Measurements from ENCODE around the gene DCLK1. TPM values are rescaled to one million over a fixed set of nuclear protein-coding genes. Genes with fewer than 3 reads are reported as not detected.

The DCLK1 gene
- total RNA-seq, 1 experiment from 2014 or later = not detected

DNA sequence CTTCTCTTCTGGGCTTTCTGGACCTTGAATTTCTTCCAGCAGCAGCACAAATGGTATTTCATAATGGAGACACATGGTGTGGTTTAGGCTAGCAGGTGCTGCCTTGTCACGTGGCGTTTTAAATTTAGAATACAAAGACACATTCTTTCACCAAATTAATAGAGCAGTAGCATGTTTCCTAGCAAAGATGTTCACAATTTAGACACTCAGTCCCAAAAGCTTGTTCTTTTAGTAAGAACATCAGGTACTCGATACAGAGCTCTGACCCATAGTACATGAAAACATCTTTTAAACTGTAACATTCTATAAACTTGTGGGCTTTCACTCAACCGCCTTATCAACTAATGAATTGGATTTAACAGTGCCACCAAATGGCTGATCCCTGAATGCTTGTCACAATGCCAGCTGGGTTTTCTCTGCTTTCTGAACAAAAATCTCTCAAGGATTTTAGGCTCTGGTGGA lies 290.1 kb downstream of the DCLK1 start:
- in situ Hi-C loops (cut with HindIII; ENCODE audit: low pct_unique_long_range_greater_than_20kb, low sequenced_read_pairs) = no loop called here
- no peaks in the 10 kb centered on the region for H3K9me3 ChIP-seq (ENCODE audit: control insufficient read depth, insufficient read depth, low read depth, low read length)
- no peak overlapping the region for H3K4me3 ChIP-seq (ENCODE audit: low read depth in 2 of 2, low read length in 2 of 2)
- no TSS peak for BruUV-seq (replicated peaks)
- CTCF ChIA-PET = no interaction called here
- no peak overlapping the region for H3K27ac ChIP-seq (ENCODE audit: low read length)
- no peak for DNase-seq (ENCODE audit: low read depth, low spot score)
- POLR2A ChIA-PET = no interaction called here
- no peaks in the 10 kb centered on the region for H3K27me3 ChIP-seq (ENCODE audit: control insufficient read depth, insufficient read depth, low read length)
- H3K4me1 ChIP-seq (ENCODE audit: control insufficient read depth, insufficient read depth, low read length) = no peaks in the 10 kb centered on the region
- no peaks in the 10 kb centered on the region for H3K36me3 ChIP-seq (ENCODE audit: control insufficient read depth, insufficient read depth, low read length)
- TF ChIP-seq CTCF (IDR thresholded peaks at IDR 0.05) = no peak
- TF ChIP-seq REST (IDR thresholded peaks at IDR 0.05; ENCODE audit: insufficient read depth in 1 of 2, low read depth in 2 of 2, low read length in 1 of 2) = no peak
- TF ChIP-seq SIN3A (IDR thresholded peaks at IDR 0.05; ENCODE audit: borderline replicate concordance, insufficient read depth, low read depth, low read length) = no peak
- TF ChIP-seq POLR2AphosphoS5 (IDR thresholded peaks at IDR 0.05; ENCODE audit: low read depth, low read length) = no peak
- TF ChIP-seq TCF7L2 (IDR thresholded peaks at IDR 0.05; ENCODE audit: low read depth, low read length) = no peak
- ATAC-seq = no peak
- intact Hi-C loops (cut with micrococcal nuclease; ENCODE audit: unreplicated experiment) = no loop called here

DNA sequence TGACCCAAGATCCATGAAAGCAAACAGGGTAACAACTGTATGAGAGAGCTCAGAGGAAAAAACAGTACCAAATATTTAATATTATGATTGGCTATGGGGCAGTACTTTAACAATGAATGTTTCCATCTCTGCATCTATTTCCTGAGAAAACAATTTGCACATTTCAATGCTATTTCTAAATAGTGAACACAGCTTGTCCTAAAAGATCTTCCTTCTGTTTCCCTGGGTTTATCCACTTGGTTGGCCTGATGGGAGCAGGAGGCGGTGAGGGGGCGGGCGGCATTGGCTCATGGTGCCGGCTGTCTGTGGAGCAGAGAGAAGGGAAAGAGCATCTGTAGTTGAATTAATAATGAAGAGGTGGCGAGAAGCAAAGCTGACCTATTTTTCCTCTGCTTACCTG lies 291.4 kb downstream of the DCLK1 start:
- Histone ChIP-seq H3K9me3 (ENCODE audit: control insufficient read depth, insufficient read depth, low read depth, low read length) (no peaks in the 10 kb centered on the region), H3K36me3 (ENCODE audit: control insufficient read depth, insufficient read depth, low read length) (no peaks in the 10 kb centered on the region), H3K4me3 (ENCODE audit: low read depth in 2 of 2, low read length in 2 of 2) (no peak overlapping the region), H3K27me3 (ENCODE audit: control insufficient read depth, insufficient read depth, low read length) (no peaks in the 10 kb centered on the region), H3K4me1 (ENCODE audit: control insufficient read depth, insufficient read depth, low read length) (no peaks in the 10 kb centered on the region), H3K27ac (ENCODE audit: low read length) (no peak overlapping the region)
- no TSS peak for BruUV-seq (replicated peaks)
- POLR2A ChIA-PET = no interaction called here
- DNase-seq (ENCODE audit: low read depth, low spot score) (no peak), ATAC-seq (no peak)
- intact Hi-C loops (cut with micrococcal nuclease; ENCODE audit: unreplicated experiment) = no loop called here
- in situ Hi-C loops (cut with HindIII; ENCODE audit: low pct_unique_long_range_greater_than_20kb, low sequenced_read_pairs) = no loop called here
- TF ChIP-seq SIN3A (IDR thresholded peaks at IDR 0.05; ENCODE audit: borderline replicate concordance, insufficient read depth, low read depth, low read length) = no peak
- TF ChIP-seq TCF7L2 (IDR thresholded peaks at IDR 0.05; ENCODE audit: low read depth, low read length) = no peak
- TF ChIP-seq CTCF (IDR thresholded peaks at IDR 0.05) = no peak
- no peak for TF ChIP-seq REST (IDR thresholded peaks at IDR 0.05; ENCODE audit: insufficient read depth in 1 of 2, low read depth in 2 of 2, low read length in 1 of 2)
- TF ChIP-seq POLR2AphosphoS5 (IDR thresholded peaks at IDR 0.05; ENCODE audit: low read depth, low read length) = no peak
- CTCF ChIA-PET = no interaction called here
